ENCODE results near the gene OSTC.
"Not testable (repeated sequence)": the region's sequence is repeated elsewhere in the genome, so short reads cannot be mapped to it uniquely, and the experiment has no call there.

OSTC gene

DNA sequence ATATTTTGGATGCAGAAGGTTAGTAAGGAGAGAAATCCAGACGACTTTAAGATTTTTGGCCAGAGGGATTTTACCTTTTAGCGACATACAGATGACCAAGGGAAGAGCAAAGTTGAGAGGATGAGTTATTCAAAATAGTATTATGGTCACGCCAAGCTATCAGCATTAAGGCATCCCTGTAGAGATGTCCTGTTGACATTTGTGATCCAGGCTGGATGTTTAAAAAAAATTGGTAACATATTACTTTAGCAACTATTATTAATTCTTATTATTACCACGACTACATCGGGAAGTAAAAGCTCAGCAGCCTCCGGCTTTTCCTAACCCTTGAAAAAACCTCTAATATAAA, 562 bp upstream of the OSTC start:
- no peak for DNase-seq

DNA sequence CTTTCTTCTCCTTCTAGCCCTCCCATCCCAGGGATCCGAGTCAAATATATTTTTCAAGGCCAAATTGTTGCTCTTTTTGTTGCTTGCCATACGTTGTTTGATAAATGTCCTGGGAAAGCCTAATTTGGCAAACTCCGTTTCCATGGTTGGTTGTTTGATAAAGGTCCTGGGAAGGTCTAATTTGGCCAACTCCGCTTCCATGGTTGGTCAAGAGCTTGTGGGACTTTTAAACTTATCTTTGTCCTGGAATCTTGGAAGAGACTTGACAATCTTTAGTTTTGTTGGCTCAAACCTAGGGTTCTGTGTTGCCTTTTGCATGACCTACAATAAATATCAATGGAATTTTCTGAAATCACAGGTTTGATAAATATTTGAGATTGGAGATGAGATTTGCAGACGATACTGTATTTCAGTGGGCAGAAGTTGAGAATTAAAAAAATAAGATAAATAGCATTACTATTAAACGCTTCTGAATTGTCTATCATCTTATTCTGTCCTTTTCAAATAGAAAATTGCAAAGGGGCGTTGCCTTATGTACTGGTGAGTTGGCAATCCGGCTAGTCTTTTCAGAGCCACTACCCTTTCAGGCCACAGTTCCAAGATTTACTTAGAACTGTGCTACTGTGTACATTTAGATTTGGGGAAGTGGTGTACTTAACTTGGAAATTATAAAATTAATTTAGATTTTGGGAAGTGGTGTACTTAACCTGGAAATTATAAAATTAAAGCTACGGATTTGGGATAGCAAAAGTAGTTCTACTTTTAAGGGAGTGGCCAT, 804 bp downstream of the OSTC start:
- no peak for DNase-seq

DNA sequence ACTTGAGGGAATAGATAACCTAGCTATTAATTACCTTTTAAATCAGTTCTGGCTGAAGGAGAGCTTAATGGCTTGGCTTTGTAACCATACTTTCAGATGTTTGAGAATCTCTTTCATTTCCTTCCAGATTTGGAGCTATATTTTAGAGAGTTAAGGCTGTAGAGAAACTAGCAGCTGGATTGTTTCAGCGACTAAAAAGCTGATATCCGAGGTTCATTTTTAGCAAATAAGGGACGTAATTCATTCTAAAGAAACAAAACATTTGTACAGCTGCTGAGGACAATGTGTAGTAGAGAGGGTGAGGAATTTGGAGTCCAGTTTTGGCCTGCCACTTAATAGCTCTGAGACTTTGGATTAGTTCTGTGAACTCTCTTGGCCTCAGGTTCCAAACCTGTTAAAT, 12.2 kb downstream of the OSTC start:
- no peak for DNase-seq

DNA sequence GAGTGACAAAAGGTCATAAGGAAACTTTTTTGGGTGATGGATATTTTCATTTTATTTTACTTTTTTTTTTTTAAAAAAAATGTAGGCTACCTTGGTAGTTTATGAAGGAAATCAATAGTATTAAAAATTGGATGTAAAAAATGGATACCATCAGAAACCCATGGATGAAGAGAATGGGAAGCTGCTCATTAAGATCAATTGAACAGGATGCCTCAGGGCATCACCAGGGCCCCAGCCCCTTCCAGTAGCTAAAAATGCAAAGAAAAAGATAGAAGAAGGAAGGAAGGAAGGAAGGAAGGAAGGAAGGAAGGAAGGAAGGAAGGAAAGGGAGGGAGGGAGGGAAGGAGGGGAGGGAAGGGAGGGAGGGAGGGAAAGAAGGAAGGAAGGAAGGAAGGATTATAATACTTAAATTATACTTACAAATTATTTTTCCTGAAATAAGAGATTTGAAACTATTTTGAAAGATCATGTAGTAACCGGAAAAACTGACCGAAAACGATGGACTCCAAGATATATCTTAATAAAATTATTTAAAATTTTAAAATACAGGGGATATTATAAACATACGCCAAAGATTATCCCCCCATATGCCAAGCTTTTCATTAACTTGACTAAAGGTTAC, 24.1 kb downstream of the OSTC start:
- DNase-seq: no peak

DNA sequence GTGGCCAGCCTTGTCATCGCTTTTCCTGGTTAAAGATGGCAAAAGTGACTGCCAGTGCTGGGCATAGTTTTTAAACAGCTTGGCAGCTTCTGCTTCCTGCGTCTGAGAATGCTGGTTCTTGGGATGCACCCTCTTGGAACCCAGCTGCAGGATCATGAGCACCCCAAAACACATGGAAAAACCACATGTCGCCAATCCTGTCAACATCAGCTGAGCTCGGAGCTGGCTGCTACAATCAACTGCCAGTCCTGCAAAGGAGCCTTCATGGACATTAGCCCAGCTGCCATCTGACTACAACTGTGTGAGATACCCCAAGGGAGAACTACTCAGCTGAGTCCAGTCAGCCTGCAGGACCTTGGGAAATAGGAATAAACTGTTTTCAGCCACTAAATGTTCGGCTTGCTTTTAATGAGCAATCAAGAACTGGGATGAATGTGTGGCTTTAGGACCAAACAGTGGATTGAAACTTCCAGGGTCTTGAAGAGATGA, 31.0 kb downstream of the OSTC start:
- DNase-seq: no peak

DNA sequence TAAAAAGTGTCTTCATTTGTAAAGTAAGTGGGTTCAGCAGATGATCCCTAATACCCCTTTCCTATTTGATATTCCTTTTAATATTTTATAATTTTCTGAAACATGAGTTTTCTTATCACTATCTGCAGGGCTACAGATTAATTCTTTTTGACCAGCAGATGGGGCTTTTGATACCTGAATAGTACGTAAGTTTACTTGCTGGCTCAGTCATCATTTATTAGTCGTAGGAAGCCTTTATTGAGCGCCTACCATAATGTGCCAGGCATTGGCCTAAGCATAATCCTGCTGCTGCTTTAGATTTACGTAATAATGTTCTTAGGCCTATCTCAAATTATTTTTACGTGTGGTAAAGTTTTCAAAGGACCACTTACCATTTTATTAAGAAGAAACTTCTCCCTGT, 33.1 kb downstream of the OSTC start:
- no peak for DNase-seq

DNA sequence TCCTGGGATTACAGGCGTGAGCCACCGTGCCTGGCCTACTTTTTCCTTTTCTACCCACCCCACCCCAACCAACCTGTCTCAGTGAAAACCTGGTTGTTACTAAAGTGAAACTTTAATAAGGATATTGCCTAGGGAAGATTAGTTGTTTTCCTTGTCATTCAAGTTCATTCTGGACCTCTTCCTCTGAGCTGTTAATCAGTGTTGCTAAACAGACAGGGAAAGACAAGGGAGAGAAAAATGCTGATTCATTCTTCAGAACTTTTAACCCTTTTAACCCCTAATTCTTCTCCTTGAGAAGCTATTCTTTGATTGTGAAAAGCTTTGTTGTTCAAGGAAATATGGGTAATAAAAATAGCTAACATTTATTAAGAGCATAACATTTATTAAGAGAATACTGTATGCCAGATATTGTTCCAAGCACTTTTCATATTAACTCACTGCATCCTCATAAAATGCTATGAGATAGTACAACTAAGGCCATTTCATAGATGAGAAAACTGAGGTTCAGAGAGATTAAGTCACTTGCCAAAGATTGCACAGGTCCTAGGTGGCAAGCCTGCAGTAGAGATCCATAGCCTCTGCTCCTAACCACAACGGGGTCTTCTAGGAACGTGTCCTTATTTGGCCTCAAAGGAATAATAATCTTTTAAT, 34.8 kb downstream of the OSTC start:
- no peak for DNase-seq

DNA sequence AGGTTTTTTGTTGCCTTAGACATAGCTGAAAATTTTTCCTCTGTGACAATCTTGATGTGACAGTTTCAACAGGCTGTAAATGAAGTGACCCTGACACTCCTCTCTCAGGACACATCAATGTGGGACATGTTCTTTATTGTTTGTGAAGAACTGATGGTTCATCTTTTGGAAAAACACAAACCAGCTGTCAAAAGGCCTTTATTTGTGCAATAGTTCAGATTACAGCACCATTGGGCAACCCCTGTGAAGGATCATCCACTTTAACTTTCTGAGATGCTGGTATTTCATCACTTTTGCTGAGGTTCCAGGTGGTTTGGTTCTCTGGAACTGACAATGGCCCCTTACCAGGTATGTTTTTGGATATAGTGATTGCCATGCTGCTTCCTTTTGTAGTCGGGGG, 40.3 kb downstream of the OSTC start:
- DNase-seq: no peak

DNA sequence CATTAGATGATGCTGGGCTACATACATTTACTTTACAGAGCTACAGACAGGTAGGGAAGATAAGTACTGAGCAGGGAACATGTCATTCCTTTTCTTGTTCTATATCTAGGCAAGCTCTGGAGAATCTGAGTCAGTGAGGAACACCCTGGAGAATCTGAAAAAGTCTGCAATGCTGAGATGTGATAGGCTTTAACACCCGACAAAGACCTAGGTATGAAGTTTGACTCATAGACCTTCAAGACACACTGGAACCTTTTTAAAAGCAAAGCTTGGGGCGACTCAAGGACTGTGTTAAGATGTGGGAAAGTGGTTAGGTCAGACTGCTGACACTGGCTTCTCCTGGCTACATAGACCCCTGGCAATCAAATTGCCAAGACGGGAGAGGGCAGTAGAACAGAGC, 42.8 kb downstream of the OSTC start:
- DNase-seq: no peak

DNA sequence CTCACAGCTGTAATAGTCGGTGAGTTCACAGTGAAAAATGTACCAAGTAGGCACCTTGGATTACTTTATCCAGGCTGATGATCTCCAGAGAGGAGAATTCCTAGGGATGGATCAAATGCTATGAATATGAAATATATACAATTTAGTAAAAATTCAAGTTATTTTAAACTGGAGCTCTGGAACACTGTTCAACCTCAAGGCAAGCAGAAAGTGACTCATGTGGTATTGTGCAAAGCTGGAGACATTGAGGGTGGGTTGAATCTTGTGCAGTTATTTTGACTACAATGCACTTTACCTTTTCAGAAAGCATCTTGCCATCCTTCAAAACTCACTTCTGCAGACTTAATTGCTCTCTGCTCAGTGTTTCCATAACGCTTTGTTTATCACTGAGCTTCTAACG, 43.4 kb downstream of the OSTC start:
- no peak for DNase-seq

DNA sequence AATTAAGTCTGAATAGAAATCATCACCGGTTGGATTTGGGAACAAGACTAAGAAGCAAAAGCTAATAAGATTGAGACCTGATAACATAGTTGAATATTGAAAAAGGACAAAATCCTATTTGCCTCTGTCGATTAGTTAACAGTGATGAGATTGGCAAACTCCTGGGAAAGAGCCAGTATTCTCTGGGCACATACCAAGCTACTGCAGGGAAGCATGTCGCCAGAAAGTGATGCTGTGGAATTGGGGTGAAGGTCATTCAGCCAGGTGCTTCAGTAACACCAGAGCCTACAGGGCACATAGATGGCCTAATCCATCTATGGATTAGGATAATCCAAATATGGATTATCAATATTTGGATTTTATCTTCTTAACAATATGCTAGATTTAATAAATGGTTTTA, 44.0 kb downstream of the OSTC start:
- no peak for DNase-seq

DNA sequence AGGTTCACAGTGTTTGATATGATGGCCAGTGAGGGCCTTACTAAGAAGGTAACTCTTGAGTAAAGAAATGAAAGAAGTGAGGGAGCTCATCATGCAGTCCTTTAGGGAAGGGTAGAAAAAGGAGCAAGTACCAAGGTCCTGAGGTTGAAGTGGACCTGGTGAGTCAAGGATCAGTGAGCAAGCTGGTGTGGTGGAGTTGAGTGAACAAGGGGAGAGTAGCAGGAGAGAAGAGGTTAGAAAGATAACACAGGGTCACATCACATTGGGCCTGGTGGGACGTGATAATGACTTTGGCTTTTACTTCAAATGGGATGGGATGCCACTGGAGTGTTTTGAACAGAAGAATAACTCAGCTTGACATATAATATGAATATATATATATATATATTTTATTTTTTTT, 44.7 kb downstream of the OSTC start:
- DNase-seq: no peak

DNA sequence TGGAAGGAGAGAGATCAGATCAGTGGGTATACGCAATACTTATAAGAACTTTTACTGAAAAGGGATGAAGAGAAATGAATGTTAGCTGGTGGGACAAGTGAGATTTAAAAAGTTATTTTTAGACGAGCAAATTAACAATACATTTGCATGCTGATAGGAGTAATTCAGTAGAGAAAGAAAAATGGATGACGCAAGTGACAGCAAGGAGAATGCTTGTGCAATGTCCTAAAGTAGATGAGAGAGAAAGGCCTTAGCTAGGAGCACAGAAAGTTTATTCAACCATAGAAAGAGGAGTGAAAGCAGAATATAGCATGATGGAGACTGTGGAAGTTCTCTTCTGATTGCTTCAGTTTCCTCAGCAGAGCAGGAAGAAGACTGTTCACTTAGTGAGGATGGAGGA, 45.8 kb downstream of the OSTC start:
- no peak for DNase-seq

DNA sequence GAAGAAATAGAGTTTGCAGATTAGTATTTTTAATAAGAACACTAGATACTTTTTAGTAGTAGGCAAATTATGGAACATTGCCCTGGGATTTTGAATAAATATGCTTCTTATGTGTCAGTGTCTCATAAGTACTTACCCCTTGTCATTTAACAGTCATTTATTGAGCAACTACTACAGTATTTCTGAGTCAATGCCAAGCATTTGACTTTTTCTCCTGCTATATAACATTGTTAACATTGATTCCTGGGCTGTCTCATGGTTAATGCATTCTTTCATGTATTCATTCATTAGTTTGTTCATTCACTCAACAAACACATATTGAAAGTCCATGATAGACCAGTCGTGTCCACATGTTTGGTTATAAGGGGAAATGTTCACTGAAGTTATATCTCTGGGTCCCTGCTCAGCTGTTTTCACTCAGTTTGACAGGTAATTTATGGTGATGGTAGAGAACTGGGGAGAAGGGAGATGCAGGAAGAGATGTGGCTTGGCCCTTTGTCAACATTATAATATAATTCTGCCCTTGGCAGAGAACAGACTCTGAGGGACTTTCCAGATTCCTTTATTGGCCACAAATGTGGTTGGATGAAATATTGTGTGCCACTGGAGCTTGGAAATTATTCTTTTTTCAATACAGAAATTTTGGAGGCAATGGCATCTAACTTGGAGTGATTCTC, 49.8 kb downstream of the OSTC start:
- DNase-seq: no peak

DNA sequence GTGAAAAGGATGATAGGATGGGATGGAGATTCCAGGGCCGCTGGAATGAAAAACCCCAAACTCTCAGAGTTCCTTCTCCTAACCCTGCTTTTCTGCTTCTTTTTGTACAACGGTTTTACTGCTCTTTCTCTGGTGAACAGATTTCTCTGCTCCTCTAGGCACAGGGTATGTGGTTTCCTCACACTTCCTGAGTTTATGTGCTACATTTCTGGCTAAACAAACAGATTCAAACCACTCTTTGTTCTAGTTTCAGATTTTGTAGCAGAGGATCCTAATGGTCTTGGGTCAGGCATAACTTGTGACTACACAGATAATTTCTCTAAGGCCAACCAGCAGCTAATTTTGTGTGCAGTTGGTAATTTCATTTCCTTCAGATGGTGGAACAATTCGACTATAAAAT, 52.6 kb downstream of the OSTC start:
- no peak for DNase-seq

DNA sequence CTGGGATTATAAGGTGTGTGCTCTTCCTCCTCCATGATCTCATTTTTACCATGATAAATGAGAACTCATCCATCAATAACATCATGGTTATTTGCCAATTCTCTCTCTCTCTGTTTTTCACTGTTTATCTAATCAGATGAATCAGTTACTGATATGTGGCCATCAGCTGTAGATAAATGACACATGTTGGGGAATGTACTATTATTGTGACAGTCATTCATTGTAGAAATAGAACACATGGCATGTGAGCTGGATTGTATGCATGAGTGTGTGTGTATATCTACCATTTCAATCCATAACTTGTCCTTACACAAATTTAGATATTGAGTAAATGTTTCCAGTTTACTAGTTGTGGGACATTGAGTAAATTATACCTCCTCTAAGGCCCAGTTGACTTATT, 53.0 kb downstream of the OSTC start:
- no peak for DNase-seq

DNA sequence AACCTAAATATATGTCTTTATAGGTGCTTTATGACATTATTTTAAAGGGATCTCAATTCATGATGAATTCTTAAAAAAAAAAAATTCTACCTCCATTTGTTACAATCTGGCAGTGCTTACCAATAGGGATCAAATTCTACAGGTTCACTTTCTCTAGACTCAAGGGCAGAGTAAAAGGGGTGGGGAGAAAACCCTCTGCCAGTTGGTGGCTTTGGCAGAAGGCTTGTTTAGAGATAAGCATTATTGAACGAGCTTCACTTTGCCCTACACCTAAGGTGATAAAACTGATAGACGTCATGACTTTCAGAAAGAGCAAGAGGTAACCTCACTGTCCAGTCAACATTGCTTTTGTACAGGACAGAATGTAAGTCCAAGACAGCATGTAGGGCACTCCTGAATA, 53.6 kb downstream of the OSTC start:
- DNase-seq: no peak

DNA sequence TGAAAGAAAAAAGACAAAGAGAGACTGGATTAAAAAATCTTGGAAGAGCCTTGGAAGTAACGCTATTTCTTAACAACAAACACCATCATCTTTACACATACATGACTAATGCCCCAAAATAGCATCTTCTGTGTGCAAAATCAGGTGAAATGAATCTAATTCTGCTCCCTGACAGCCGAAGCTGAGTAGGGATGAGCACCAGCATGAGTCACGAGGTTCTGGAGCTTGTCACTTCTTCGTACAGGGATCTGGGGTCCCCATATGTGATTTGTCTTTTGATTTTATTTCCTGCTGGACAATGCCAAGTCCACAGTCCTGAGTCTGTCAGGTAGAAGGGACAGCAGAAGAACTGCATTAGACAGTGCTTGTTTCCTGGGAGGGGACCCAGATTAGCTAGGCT, 55.9 kb downstream of the OSTC start:
- DNase-seq: no peak

DNA sequence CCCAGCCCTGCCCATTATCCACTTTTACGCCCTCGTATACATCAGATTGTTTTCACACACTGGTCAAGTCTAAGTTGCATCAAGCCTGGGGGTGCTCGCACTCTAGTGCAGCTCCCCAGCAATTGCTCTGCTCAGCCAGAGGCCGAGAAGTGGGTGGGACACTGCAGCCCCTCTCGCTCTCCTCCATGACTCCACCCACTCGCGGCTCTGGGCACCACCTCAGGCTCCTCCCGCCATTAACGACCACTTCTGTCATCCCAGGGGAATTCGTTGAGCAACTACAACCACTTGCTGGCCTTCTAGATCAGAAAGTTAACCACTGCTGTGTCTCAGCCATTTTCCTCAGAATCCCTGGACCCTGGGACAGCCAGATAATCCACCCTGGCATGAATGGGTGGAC, 58.8 kb downstream of the OSTC start:
- DNase-seq: no peak

DNA sequence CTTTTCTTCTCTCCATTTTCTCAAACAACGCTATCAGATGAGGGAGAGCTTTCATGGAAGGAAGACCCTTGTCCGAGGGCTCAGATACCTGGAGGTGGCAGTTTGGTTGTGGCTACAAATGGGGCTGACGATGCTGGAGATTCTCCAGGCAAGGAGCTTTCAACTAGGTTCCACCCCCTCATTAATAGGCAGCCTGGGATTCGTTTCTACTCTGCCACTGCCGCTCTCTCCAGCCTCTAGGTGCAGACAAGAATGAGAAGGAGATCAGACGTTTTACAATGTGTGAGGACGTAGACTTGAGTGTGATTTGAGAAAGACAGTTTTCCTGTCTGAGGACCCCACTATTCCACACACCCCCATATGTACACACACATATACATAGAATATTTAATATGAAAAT, 59.3 kb downstream of the OSTC start:
- no peak for DNase-seq

DNA sequence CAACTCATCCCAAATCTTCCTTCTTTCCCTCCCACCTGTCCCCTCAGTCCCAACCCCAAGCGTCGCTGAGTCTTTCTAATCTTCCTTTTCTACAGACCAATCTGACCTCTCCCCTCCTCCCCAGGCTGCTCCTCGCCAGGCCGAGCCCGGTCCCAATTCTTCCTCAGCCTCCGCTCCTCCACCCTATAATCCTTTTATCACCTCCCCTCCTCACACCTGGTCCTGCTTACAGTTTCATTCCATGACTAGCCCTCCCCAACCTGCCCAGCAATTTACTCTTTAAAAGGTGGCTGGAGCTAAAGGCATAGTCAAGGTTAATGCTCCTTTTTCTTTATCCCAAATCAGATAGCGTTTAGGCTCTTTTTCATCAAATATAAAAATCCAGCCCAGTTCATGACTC, 60.2 kb downstream of the OSTC start:
- DNase-seq: not testable (repeated sequence)

DNA sequence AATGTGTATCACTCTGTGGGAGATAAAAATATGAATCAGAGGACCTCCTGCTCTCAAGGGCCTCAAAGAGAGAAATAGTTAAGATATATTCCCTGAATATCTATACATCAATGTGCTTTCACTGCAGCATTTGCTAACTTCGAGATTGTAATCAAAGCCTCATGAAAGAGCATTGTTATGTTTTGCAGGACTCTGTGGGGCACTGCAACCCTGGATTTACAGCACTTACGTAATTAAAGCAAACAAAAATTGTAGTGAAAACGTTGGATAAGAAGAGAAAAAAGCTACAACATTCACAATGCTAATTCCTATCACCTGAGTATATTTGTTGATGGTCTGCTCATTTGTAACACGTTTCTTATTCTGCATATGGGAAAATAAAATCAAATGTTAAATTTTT, 64.5 kb downstream of the OSTC start:
- no peak for DNase-seq

DNA sequence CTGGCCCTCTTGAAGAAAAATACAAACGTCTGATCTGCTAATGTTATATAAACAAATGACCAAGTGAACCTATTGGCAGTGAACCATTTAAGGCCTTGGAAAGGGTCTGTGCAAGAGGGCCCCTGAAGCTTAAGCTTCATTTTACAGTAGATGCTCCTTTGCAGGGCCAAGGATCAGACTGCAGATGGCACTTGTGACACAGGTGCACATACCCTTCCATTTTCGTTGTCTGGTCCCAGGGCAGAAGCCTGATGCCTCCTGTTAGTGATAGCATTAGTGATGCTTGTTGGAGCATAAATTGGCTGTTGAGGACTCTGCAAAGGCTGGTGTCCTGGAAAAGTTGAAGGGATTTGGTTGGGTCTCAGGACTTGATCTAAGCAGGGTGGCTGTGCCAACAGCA, 65.9 kb downstream of the OSTC start:
- no peak for DNase-seq

DNA sequence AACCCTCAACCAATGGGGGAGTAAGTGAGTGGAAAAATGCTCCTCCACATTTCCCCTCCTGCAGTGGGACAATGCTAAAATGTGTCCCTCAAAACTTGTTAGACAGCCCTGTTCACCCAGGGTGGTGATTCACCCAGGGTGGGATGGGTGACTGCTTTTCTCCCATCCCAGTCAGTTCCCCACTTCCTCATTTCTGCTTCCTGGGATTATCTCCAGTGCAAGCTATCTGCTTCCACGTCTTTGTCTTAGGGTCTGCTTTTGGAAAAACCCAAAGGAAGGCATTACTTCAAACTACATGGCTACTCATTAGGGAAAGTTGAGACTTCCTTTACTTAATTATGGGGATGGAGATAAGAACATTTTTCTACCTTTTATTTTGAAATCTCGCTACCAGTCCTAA, 67.0 kb downstream of the OSTC start:
- no peak for DNase-seq
